ENCODE results near the gene UBE2U.

- TF ChIP-seq EP300 (conservative IDR thresholded peaks at IDR 0.05; ENCODE audit: poor library complexity, severe bottlenecking) (no peak), CTCF (IDR thresholded peaks at IDR 0.05; ENCODE audit: poor library complexity, severe bottlenecking) (no peak), MXI1 (conservative IDR thresholded peaks at IDR 0.05; ENCODE audit: poor library complexity, severe bottlenecking) (no peak), RAD21 (conservative IDR thresholded peaks at IDR 0.05) (no peak), POLR2AphosphoS5 (IDR thresholded peaks at IDR 0.05) (no peak), REST (IDR thresholded peaks at IDR 0.05; ENCODE audit: borderline replicate concordance) (no peak), TAF1 (IDR thresholded peaks at IDR 0.05; ENCODE audit: low read depth) (no peak), SMC3 (conservative IDR thresholded peaks at IDR 0.05; ENCODE audit: poor library complexity) (no peak), EZH2 (IDR thresholded peaks at IDR 0.05; ENCODE audit: borderline replicate concordance, insufficient read depth, low read length, poor library complexity, severe bottlenecking) (no peak)
Observed at GRCh38 chr1:64302194-64302593, 98.8 kb downstream of the UBE2U start.
